MM.1S (cell line): ENCODE data around the gene CYSRT1.

Experiments used
- EZH2 ChIP-seq: fragments of 300-600 bp; sonication (generic); optimal IDR thresholded peaks from 2 replicates; pipeline ENCODE3; 2017; ENCODE audit warnings: low read depth, mild to moderate bottlenecking, antibody characterized with exemption, low read length, mixed read lengths
- EZH2phosphoT487 ChIP-seq: fragments of 300-600 bp; sonication (generic); IDR thresholded peaks from 2 replicates; pipeline ENCODE4 v1.6.1; 2018; ENCODE audit warnings: antibody characterized with exemption, low read length
- TF ChIP-seq, protein P1 (sequence below): fragments of 300-600 bp; sonication (generic); IDR thresholded peaks from 2 replicates; pipeline ENCODE4 v1.5.1; 2016; ENCODE audit warnings: antibody characterized with exemption, low read length, mixed read lengths

DNA sequence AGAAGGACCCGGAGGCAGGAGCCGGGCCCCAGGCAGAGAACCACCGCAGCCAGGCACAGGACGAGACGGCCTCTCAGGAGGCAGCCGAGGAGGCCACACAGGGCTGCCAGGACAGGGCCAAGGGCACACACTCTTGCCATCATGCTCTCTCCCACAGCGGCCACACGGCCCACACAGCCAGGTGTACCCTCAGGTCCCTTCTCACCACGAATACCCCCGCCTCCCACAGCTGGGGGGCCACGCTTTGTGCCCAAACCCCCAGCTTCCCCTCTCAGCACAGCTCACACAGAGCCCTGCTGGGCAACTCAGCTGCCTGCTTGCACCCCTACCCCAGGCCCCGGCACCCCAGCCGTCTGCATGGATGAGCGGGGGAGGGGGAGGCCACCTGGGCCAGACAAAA lies 31.2 kb upstream of the CYSRT1 start:
- TF ChIP-seq, protein P1, sequence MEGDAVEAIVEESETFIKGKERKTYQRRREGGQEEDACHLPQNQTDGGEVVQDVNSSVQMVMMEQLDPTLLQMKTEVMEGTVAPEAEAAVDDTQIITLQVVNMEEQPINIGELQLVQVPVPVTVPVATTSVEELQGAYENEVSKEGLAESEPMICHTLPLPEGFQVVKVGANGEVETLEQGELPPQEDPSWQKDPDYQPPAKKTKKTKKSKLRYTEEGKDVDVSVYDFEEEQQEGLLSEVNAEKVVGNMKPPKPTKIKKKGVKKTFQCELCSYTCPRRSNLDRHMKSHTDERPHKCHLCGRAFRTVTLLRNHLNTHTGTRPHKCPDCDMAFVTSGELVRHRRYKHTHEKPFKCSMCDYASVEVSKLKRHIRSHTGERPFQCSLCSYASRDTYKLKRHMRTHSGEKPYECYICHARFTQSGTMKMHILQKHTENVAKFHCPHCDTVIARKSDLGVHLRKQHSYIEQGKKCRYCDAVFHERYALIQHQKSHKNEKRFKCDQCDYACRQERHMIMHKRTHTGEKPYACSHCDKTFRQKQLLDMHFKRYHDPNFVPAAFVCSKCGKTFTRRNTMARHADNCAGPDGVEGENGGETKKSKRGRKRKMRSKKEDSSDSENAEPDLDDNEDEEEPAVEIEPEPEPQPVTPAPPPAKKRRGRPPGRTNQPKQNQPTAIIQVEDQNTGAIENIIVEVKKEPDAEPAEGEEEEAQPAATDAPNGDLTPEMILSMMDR = no peak
- TF ChIP-seq EZH2 (no peak), EZH2phosphoT487 (no peak)
